ENCODE measurements around the gene XPNPEP2.

DNA sequence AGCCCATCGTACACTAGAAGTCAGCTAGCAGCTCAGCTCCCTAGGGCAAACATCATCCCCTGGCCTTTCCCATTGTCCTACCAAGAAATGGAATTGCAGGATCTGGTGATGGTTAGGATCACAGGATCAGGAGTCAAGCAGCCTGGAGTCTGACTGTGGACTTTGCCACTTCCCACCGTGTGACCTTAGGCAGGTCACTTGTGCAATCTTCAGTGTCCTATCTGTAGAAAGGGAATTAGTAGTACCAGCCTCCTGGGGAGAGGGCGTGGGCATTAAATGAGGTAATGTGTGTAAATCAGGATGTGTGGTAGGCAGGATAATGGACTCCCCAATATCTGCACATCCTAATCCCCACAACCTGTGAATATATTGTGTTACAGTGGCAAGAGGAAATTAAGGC lies 45.4 kb upstream of the XPNPEP2 start:
- TF ChIP-seq, protein P1, sequence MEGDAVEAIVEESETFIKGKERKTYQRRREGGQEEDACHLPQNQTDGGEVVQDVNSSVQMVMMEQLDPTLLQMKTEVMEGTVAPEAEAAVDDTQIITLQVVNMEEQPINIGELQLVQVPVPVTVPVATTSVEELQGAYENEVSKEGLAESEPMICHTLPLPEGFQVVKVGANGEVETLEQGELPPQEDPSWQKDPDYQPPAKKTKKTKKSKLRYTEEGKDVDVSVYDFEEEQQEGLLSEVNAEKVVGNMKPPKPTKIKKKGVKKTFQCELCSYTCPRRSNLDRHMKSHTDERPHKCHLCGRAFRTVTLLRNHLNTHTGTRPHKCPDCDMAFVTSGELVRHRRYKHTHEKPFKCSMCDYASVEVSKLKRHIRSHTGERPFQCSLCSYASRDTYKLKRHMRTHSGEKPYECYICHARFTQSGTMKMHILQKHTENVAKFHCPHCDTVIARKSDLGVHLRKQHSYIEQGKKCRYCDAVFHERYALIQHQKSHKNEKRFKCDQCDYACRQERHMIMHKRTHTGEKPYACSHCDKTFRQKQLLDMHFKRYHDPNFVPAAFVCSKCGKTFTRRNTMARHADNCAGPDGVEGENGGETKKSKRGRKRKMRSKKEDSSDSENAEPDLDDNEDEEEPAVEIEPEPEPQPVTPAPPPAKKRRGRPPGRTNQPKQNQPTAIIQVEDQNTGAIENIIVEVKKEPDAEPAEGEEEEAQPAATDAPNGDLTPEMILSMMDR (IDR thresholded peaks at IDR 0.05; ENCODE audit: low read depth, low read length): no peak
- no peak for TF ChIP-seq POLR2A (IDR thresholded peaks at IDR 0.05; ENCODE audit: extremely low read depth, insufficient read length)
- TF ChIP-seq, protein P2, sequence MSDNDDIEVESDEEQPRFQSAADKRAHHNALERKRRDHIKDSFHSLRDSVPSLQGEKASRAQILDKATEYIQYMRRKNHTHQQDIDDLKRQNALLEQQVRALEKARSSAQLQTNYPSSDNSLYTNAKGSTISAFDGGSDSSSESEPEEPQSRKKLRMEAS (IDR thresholded peaks at IDR 0.05; ENCODE audit: low read depth, low read length): no peak
- TF ChIP-seq MYC (IDR thresholded peaks at IDR 0.05; ENCODE audit: low read depth, low read length): no peak

All from NB4 (cell line).